ENCODE results near the gene ATP2A3.

Gene ATP2A3

GRCh38 chr17:3986939-3987335, 22.7 kb upstream of the ATP2A3 start:
- TF ChIP-seq FOXP2 (optimal IDR thresholded peaks at IDR 0.05; ENCODE audit: control extremely low read depth, extremely low read length, insufficient read depth) (no peak), POLR2AphosphoS5 (IDR thresholded peaks at IDR 0.05; ENCODE audit: borderline replicate concordance, low read depth, low read length) (no peak), EZH2 (IDR thresholded peaks at IDR 0.05) (no peak)
- Histone ChIP-seq H3K27ac (no peak overlapping the region), H3K9me3 (ENCODE audit: low read depth, low read length) (no peaks in the 10 kb centered on the region), H3K9ac (ENCODE audit: insufficient read length) (no peak overlapping the region), H3K4me3 (no peak overlapping the region), H3K36me3 (ENCODE audit: insufficient read depth, low read length) (no peaks in the 10 kb centered on the region)
- no peak for DNase-seq (ENCODE audit: low read depth, low spot score)

GRCh38 chr17:3986270-3986938, 22.2 kb upstream of the ATP2A3 start:
- no peak for DNase-seq (ENCODE audit: low read depth, low spot score)
- Histone ChIP-seq H3K9ac (ENCODE audit: insufficient read length) (no peak overlapping the region), H3K27ac (no peak overlapping the region), H3K9me3 (ENCODE audit: low read depth, low read length) (no peaks in the 10 kb centered on the region), H3K4me3 (no peak overlapping the region), H3K36me3 (ENCODE audit: insufficient read depth, low read length) (no peaks in the 10 kb centered on the region)
- no peak for TF ChIP-seq POLR2AphosphoS5 (IDR thresholded peaks at IDR 0.05; ENCODE audit: borderline replicate concordance, low read depth, low read length)

- Histone ChIP-seq H3K9me3 (ENCODE audit: low read depth, low read length) (no peaks in the 10 kb centered on the region), H3K27ac (no peak overlapping the region), H3K9ac (ENCODE audit: insufficient read length) (no peak overlapping the region), H3K4me3 (no peak overlapping the region), H3K36me3 (ENCODE audit: insufficient read depth, low read length) (no peaks in the 10 kb centered on the region)
- TF ChIP-seq EZH2 (IDR thresholded peaks at IDR 0.05) (no peak), FOXP2 (optimal IDR thresholded peaks at IDR 0.05; ENCODE audit: control extremely low read depth, extremely low read length, insufficient read depth) (no peak), POLR2AphosphoS5 (IDR thresholded peaks at IDR 0.05; ENCODE audit: borderline replicate concordance, low read depth, low read length) (no peak)
- no peak for DNase-seq (ENCODE audit: low read depth, low spot score)
Measured at GRCh38 chr17:3985846-3986245, 21.6 kb upstream of the ATP2A3 start.

- no peak for DNase-seq (ENCODE audit: low read depth, low spot score)
- no peak for TF ChIP-seq POLR2AphosphoS5 (IDR thresholded peaks at IDR 0.05; ENCODE audit: borderline replicate concordance, low read depth, low read length)
- no peak for TF ChIP-seq FOXP2 (optimal IDR thresholded peaks at IDR 0.05; ENCODE audit: control extremely low read depth, extremely low read length, insufficient read depth)
- no peak for TF ChIP-seq EZH2 (IDR thresholded peaks at IDR 0.05)
- Histone ChIP-seq H3K4me3 (no peak overlapping the region), H3K9ac (ENCODE audit: insufficient read length) (no peak overlapping the region), H3K36me3 (ENCODE audit: insufficient read depth, low read length) (no peaks in the 10 kb centered on the region), H3K9me3 (ENCODE audit: low read depth, low read length) (no peaks in the 10 kb centered on the region), H3K27ac (no peak overlapping the region)
Measured at GRCh38 chr17:3983606-3984484, 19.6 kb upstream of the ATP2A3 start.

GRCh38 chr17:3982541-3983017, 18.3 kb upstream of the ATP2A3 start:
- H3K4me3 ChIP-seq: no peak overlapping the region
- no peaks in the 10 kb centered on the region for H3K36me3 ChIP-seq (ENCODE audit: insufficient read depth, low read length)
- no peak overlapping the region for H3K9ac ChIP-seq (ENCODE audit: insufficient read length)
- no peak overlapping the region for H3K27ac ChIP-seq
- no peaks in the 10 kb centered on the region for H3K9me3 ChIP-seq (ENCODE audit: low read depth, low read length)
- TF ChIP-seq POLR2AphosphoS5 (IDR thresholded peaks at IDR 0.05; ENCODE audit: borderline replicate concordance, low read depth, low read length) (no peak), EZH2 (IDR thresholded peaks at IDR 0.05) (no peak), FOXP2 (optimal IDR thresholded peaks at IDR 0.05; ENCODE audit: control extremely low read depth, extremely low read length, insufficient read depth) (no peak)
- no peak for DNase-seq (ENCODE audit: low read depth, low spot score)

- H3K36me3 ChIP-seq (ENCODE audit: insufficient read depth, low read length): no peaks in the 10 kb centered on the region
- TF ChIP-seq POLR2AphosphoS5 (IDR thresholded peaks at IDR 0.05; ENCODE audit: borderline replicate concordance, low read depth, low read length): no peak
- no peak for TF ChIP-seq EZH2 (IDR thresholded peaks at IDR 0.05)
- TF ChIP-seq FOXP2 (optimal IDR thresholded peaks at IDR 0.05; ENCODE audit: control extremely low read depth, extremely low read length, insufficient read depth): no peak
- no peak overlapping the region for H3K27ac ChIP-seq
- no peak for DNase-seq (ENCODE audit: low read depth, low spot score)
- H3K4me3 ChIP-seq: no peak overlapping the region
- no peaks in the 10 kb centered on the region for H3K9me3 ChIP-seq (ENCODE audit: low read depth, low read length)
- no peak overlapping the region for H3K9ac ChIP-seq (ENCODE audit: insufficient read length)
Measured at GRCh38 chr17:3982113-3982512, 17.9 kb upstream of the ATP2A3 start.

GRCh38 chr17:3981455-3981854, 17.2 kb upstream of the ATP2A3 start:
- DNase-seq (ENCODE audit: low read depth, low spot score): no peak
- H3K4me3 ChIP-seq: no peak overlapping the region

GRCh38 chr17:3980381-3981014, 16.3 kb upstream of the ATP2A3 start:
- no peak overlapping the region for H3K9ac ChIP-seq (ENCODE audit: insufficient read length)

More at GRCh38 chr17:3981455-3981854, 17.2 kb upstream of the ATP2A3 start:
- Histone ChIP-seq H3K36me3 (ENCODE audit: insufficient read depth, low read length) (no peaks in the 10 kb centered on the region), H3K27ac (no peak overlapping the region), H3K9me3 (ENCODE audit: low read depth, low read length) (no peaks in the 10 kb centered on the region), H3K9ac (ENCODE audit: insufficient read length) (no peak overlapping the region)
- TF ChIP-seq EZH2 (IDR thresholded peaks at IDR 0.05) (no peak), FOXP2 (optimal IDR thresholded peaks at IDR 0.05; ENCODE audit: control extremely low read depth, extremely low read length, insufficient read depth) (no peak), POLR2AphosphoS5 (IDR thresholded peaks at IDR 0.05; ENCODE audit: borderline replicate concordance, low read depth, low read length) (no peak)

More at GRCh38 chr17:3980381-3981014, 16.3 kb upstream of the ATP2A3 start:
- TF ChIP-seq FOXP2 (optimal IDR thresholded peaks at IDR 0.05; ENCODE audit: control extremely low read depth, extremely low read length, insufficient read depth) (no peak), POLR2AphosphoS5 (IDR thresholded peaks at IDR 0.05; ENCODE audit: borderline replicate concordance, low read depth, low read length) (no peak), EZH2 (IDR thresholded peaks at IDR 0.05) (no peak)
- Histone ChIP-seq H3K36me3 (ENCODE audit: insufficient read depth, low read length) (no peaks in the 10 kb centered on the region), H3K9me3 (ENCODE audit: low read depth, low read length) (no peaks in the 10 kb centered on the region), H3K4me3 (no peak overlapping the region), H3K27ac (no peak overlapping the region)
- DNase-seq (ENCODE audit: low read depth, low spot score): no peak
